Activated CD8-positive, alpha-beta T cell treated with anti-CD3 and anti-CD28 coated beads for 36 hours (primary cell): Measurements from ENCODE around the gene DOC2A. TPM values are rescaled to one million over a fixed set of nuclear protein-coding genes. Genes with fewer than 3 reads are reported as not detected.
A peak's percentile ranks its signal among the peaks of the same experiment; 100 is the strongest.
"Not testable (repeated sequence)": the region's sequence is repeated elsewhere in the genome, so short reads cannot be mapped to it uniquely, and the experiment has no call there.

Experiments
- ATAC-seq: fragments of 200-7000 bp; cut with Tn5 transposase; one replicate; pipeline ENCODE4 v1.10.0; 2021; ENCODE audit warnings: mild to moderate bottlenecking, moderate library complexity
- CTCF ChIA-PET: fragments of 350-600 bp; sonication (Branson Sonifier 250); formaldehyde crosslinking; loops from one replicate; lab custom pipeline; 2021; ENCODE audit warnings: antibody characterized with exemption; lab: Charles Lee
- POLR2A ChIA-PET: fragments of 350-600 bp; sonication (Branson Sonifier 250); formaldehyde crosslinking; loops from one replicate; lab custom pipeline; 2021; ENCODE audit warnings: antibody characterized with exemption; lab: Charles Lee
- DNase-seq: peaks from one replicate; pipeline ENCODE4 v3.0.0-alpha.2; 2020
- H3K27ac Mint-ChIP-seq: one replicate; pipeline ENCODE4 v1.8.0; 2021; ENCODE audit warnings: mild to moderate bottlenecking, mixed read lengths
- H3K27me3 Mint-ChIP-seq: one replicate; pipeline ENCODE4 v1.8.0; 2021; ENCODE audit warnings: mixed read lengths
- H3K36me3 Mint-ChIP-seq: one replicate; pipeline ENCODE4 v1.8.0; 2021; ENCODE audit warnings: low read depth, mixed read lengths
- H3K4me1 Mint-ChIP-seq: one replicate; pipeline ENCODE4 v1.8.0; 2021; ENCODE audit warnings: low read depth, mixed read lengths
- H3K4me3 Mint-ChIP-seq: one replicate; pipeline ENCODE4 v1.8.0; 2021; ENCODE audit warnings: mild to moderate bottlenecking, moderate library complexity, mixed read lengths
- H3K9me3 Mint-ChIP-seq: one replicate; pipeline ENCODE4 v1.8.0; 2021; ENCODE audit warnings: mixed read lengths
- CTCF ChIP-seq: fragments of 200-600 bp; IDR thresholded peaks from one replicate; pipeline ENCODE4 v1.8.0; 2022; ENCODE audit warnings: antibody characterized with exemption, mild to moderate bottlenecking
- intact Hi-C: fragments of 100-400 bp; cut with micrococcal nuclease; formaldehyde crosslinking; loops from one replicate; pipeline ENCODE4 v1.10.0; 2022
- total RNA-seq, 2 experiments: library from RNA; stranded (reverse); gene quantifications; one replicate each; pipeline ENCODE4 v1.2.3, GENCODE V29; 2021

DOC2A gene
- total RNA-seq, 2 experiments from 2014 or later, result 0.68 to 1.8 TPM

- POLR2A ChIA-PET, result interaction anchor here (1.2 to 2.1 kb wide), 2 partner anchors 14 to 22 kb away, joined by 4 to 8 read pairs; partner anchors contain the start of genes HIRIP3 and INO80E
These were observed 7.9 kb upstream of the DOC2A start for GRCh38 chr16:30018731-30019158.

GRCh38 chr16:30017937-30018336, 7.1 kb upstream of the DOC2A start:
- H3K27me3 Mint-ChIP-seq, DNase-seq, ATAC-seq, H3K4me1 Mint-ChIP-seq, H3K27ac Mint-ChIP-seq, intact Hi-C loops, H3K9me3 Mint-ChIP-seq, H3K4me3 Mint-ChIP-seq, H3K36me3 Mint-ChIP-seq: not testable (repeated sequence)
- CTCF ChIA-PET, result interaction anchor here (1.7 to 3.6 kb wide), 3 partner anchors 11 to 318 kb away, joined by 3 to 17 read pairs (median 8); partner anchors contain the start of gene TLCD3B
- POLR2A ChIA-PET, result interaction anchor here (2.1 kb wide), 1 partner anchor 22 kb away, joined by 8 read pairs; the partner anchor contains the start of genes HIRIP3 and INO80E

More at GRCh38 chr16:30018731-30019158, 7.9 kb upstream of the DOC2A start:
- Mint-ChIP-seq H3K9me3 (no peaks in the 10 kb centered on the region), H3K4me3 (no peak overlapping the region), H3K36me3 (no peaks in the 10 kb centered on the region), H3K4me1 (peaks cover 8% of the 10 kb centered on the region), H3K27ac (no peak overlapping the region), H3K27me3 (no peaks in the 10 kb centered on the region)
- intact Hi-C loops, result no loop called here
- ATAC-seq, result peak; percentile 26
- no peak for TF ChIP-seq CTCF
- CTCF ChIA-PET, result interaction anchor here (1.2 to 3.1 kb wide), 6 partner anchors 12 to 318 kb away, joined by 3 to 23 read pairs (median 4); partner anchors contain the start of gene TLCD3B
- peak; percentile 26 for DNase-seq

GRCh38 chr16:30017277-30017656, 6.4 kb upstream of the DOC2A start:
- Mint-ChIP-seq H3K36me3 (no peaks in the 10 kb centered on the region), H3K27me3 (no peaks in the 10 kb centered on the region), H3K4me1 (peaks cover 8% of the 10 kb centered on the region), H3K4me3 (no peak overlapping the region), H3K9me3 (no peaks in the 10 kb centered on the region), H3K27ac (no peak overlapping the region)
- POLR2A ChIA-PET, result interaction anchor here (0.9 kb wide), 1 partner anchor 91 kb away, joined by 4 read pairs; no protein-coding TSS in a partner anchor
- TF ChIP-seq CTCF, result no peak
- intact Hi-C loops, result no loop called here
- DNase-seq (no peak), ATAC-seq (no peak)
- CTCF ChIA-PET, result interaction anchor here (1.7 to 3.6 kb wide), 3 partner anchors 10 to 317 kb away, joined by 3 to 17 read pairs (median 8); partner anchors contain the start of gene TLCD3B

- ChIA-PET POLR2A (interaction anchor here (0.9 kb wide), 1 partner anchor 90 kb away, joined by 4 read pairs; no protein-coding TSS in a partner anchor), CTCF (interaction anchor here (1.7 to 3.6 kb wide), 3 partner anchors 10 to 316 kb away, joined by 3 to 17 read pairs (median 8); partner anchors contain the start of gene TLCD3B)
- no peak for TF ChIP-seq CTCF
- intact Hi-C loops, result no loop called here
- Mint-ChIP-seq H3K4me3 (no peak overlapping the region), H3K4me1 (peaks cover 12% of the 10 kb centered on the region), H3K27ac (no peak overlapping the region), H3K27me3 (peaks cover 5% of the 10 kb centered on the region), H3K9me3 (no peaks in the 10 kb centered on the region), H3K36me3 (peaks cover 2% of the 10 kb centered on the region)
- ATAC-seq (no peak), DNase-seq (no peak)
These were observed 5.9 kb upstream of the DOC2A start for GRCh38 chr16:30016555-30017276.

GRCh38 chr16:30015450-30015849, 4.6 kb upstream of the DOC2A start:
- CTCF ChIA-PET, result interaction anchor here (0.6 to 3.6 kb wide), 4 partner anchors 16 to 315 kb away, joined by 3 to 17 read pairs (median 4); partner anchors contain the start of genes TAOK2 and TLCD3B
- H3K4me3 Mint-ChIP-seq, DNase-seq, H3K9me3 Mint-ChIP-seq, H3K27me3 Mint-ChIP-seq, H3K36me3 Mint-ChIP-seq, H3K27ac Mint-ChIP-seq, intact Hi-C loops, ATAC-seq, H3K4me1 Mint-ChIP-seq: not testable (repeated sequence)
- POLR2A ChIA-PET, result interaction anchor here (0.9 to 1.1 kb wide), 2 partner anchors 64 kb away, joined by 3 to 4 read pairs; no protein-coding TSS in a partner anchor

- H3K9me3 Mint-ChIP-seq, H3K36me3 Mint-ChIP-seq, ATAC-seq, POLR2A ChIA-PET, H3K4me3 Mint-ChIP-seq, H3K27ac Mint-ChIP-seq, DNase-seq, CTCF ChIA-PET, intact Hi-C loops: not testable (repeated sequence)
- Mint-ChIP-seq H3K4me1 (peaks cover 11% of the 10 kb centered on the region), H3K27me3 (peaks cover 18% of the 10 kb centered on the region)
These were observed 1.8 kb upstream of the DOC2A start for GRCh38 chr16:30012598-30012997.
